HL-60 (cell line): Measurements from ENCODE around the gene VIPR2.
"Not testable (repeated sequence)": the region's sequence is repeated elsewhere in the genome, so short reads cannot be mapped to it uniquely, and the experiment has no call there.

Experiments
- REST ChIP-seq: IDR thresholded peaks from 2 replicates; pipeline ENCODE4 v1.6.1; 2012; ENCODE audit warnings: low read depth; ENCODE audit not compliant: insufficient replicate concordance
- SPI1 ChIP-seq: IDR thresholded peaks from 2 replicates; pipeline ENCODE4 v1.6.1; 2012; ENCODE audit warnings: low read depth, mild to moderate bottlenecking, borderline replicate concordance

- not testable (repeated sequence) for TF ChIP-seq SPI1, REST
Measured at GRCh38 chr7:159101661-159102091, 43.0 kb downstream of the VIPR2 start.
